NCI-H345 treated with DMSO at 0.1 percent for 48 hours (cell line): ENCODE measurements around the gene NFKBIZ.

ENCODE experiments used
- DNase-seq: peaks from one replicate; lab custom pipeline; 2025; ENCODE audit not compliant: unreplicated experiment; lab: John Stamatoyannopoulos, UW

NFKBIZ gene

DNA sequence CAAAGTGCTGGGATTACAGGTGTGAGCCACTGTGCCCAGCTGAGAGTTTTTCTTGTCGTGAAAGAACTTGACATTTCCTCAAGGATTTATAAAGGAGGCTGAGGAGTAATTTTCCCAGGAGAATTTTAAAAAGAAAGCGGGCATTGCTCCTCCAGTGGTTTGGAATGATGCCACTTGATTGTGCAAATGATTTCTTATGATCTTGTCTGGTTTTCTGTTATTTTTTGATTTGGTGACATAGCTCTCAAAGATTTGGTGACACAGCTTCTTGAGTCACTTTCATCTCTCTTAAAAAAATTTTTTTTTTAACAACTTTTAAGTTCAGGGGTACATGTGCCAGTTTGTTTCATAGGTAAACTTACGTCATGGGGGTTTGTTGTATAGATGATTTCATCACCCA lies 24.6 kb upstream of the NFKBIZ start:
- no peak for DNase-seq

DNA sequence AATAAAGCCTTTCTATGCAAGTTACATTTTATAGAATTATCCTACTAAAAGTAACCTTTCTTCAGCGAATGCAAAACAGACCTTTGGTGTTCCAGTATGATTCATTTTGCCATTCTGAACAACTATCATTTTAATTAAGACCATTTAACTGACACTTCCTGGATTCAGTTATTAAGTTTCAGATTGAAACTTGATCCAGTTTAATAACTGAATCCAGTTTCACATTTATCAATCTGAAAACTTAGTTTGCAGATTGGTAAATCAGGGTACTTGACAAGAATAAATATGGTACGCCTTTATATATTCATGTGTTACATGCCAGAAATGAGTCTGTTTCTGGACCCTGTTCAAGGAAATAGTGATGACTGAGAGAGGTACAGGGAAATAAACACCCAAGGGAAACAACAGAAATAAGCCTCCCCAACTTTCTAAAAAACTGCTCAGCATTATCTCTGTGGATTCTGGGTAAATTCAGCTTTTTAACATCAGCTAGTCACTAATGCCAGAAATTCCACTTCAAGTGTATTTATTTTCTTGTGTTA lies 23.3 kb upstream of the NFKBIZ start:
- no peak for DNase-seq

DNA sequence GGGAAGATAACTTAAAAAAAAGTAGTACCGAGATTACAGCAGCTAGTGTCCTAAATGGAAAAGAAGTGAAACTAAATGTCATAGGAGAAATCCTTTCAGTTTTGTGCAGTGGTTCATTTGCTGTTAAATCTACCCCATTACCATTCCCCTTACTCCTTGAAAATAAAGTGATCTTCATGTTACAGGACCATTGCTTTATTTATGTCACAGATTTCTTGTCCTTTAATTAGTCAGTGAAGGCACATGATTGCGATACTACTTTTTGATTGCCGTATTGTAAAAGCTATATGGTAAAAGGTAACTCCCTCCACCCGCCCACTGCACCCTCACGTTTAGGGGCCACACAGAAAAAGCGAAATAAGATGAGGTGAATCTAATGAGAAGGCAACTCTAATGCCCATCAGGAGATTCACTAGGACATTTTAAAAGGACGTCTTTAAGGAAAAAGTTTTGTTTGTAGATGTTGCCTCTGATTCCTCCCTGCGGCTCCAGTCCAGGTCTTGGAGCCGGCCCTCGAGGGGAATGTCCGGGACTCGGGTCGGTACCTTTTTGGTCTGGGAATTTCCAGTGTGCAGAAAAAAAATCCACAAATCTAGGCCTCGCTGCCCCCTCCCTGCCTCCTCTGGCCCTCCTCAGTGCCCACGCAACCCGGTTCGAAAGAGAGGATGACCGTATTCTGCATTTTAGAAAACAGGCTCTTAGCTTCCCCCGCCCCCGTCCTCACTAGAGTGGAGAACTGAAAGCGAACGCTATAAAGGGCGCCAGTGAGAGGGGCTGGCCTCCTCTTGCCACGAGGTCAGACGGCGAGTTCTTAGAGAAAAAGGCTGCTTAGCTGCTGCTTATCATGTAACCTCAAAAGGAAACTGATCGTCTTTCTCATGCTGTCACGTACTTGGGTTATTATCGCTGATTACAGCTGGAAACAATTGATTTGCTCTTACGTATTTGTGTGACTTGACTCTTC lies 21.8 kb upstream of the NFKBIZ start:
- DNase-seq: no peak

DNA sequence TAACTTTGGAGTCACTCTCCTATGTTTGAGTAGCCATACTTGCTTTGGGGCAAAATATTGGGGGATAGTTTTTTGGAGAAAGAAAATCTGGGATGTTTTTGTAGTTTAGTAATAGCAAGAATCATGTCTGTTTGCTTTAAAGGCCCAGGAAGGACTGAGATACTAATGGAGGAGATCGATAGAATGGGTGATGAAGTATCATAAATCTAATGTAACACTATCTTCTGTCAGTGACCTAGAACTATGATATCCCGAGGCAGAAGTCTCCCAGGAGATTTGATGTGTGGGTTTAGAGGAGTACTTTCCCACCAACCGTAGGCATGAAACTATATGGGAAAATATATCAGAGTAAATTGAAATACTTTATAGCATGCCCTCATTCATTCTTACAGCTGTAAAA lies 21.0 kb upstream of the NFKBIZ start:
- DNase-seq: no peak

DNA sequence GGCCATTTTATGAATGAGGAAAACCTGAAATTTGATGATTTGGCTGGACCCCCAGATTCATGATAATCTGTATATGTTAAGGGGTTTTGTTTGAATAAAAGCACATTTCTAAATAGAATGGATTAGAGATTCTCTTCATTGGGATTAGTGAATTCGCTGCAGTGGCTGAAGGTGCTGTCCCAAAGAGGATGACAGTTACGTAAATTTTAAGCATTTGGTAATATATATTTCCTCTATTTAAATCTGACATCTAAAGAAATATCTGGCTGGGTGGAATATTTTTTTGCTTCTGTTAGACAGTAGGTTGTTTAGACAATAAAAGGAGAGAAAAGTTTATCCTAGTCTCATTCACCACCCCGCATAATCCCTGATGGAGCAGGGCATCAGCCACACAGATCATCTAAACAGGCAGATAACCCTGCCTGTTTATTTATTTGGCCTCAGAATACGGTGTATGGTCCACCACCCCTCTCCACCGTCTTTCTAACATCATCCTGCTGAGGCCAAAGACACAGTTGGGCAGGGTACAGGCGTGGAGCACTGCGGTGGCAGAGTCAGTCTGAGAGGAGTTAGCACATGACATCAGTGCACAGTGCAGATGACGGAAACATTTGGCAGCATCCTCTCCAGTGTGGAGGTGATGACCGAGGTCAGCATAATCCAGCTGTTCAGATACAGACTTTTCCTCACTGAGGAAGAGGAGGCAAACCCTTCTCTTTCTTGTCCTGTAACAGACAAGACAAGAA lies 20.4 kb upstream of the NFKBIZ start:
- no peak for DNase-seq

DNA sequence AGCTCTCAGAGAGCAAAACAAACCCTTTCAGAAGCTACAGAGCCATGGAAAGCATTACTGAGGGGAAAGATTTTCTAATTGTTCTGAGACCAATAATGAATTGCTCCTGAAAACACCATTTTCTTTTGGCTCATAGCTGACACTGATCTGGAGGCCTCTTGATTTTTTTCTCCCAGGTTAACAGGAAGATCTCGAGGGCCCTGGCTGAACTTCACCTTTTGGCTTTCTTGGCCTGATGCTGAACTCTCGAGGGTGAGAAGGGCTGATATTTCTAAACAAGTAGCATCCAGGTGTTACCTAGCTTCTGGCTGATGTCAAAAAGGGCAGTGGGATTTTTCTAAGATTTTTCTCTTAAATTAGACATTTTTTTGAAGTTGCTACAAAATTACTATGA lies 19.9 kb upstream of the NFKBIZ start:
- DNase-seq: no peak

DNA sequence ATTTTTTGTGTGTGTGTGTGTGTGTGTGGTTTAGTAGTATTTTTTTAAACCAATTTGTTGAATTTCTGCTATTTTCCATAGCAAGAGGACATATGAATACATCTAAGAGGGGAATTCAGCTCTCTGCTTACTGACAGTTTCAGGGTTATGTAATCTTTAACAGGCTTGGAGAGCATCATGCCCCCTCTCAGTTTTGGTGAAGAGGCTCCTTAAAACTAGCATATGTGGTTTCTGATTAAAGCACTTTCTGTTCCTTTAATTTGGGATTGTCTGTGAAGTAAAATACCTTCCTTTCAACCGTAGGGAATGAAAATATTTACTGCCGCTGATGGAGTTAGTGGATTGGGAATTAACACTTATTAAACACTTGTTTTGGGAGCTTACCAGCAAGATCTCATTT lies 19.4 kb upstream of the NFKBIZ start:
- DNase-seq: no peak

DNA sequence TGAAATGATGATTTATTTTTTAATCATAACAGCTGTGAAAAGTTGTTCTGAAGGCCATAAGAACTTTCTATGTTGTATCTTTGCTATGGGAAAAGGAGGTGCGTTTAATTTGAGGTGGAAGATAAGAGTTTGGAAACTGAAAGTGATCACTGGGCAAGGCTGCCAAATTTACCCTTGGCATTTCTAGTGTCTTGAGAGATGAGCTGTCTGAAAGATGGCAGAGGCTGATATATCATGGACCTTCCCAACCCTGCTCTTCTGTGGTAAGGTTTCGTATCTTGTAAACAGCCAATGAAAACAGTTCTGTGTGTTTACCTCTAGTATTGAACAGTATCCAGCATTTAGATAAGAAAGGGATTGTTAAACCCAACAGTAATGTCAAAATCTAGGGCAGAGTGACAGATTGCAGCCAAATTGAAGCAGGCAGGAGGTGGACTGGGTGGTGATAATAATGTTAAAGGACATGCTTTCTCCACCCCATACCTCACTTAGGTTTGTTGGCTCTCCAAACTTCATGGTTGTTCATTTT lies 15.8 kb upstream of the NFKBIZ start:
- no peak for DNase-seq

DNA sequence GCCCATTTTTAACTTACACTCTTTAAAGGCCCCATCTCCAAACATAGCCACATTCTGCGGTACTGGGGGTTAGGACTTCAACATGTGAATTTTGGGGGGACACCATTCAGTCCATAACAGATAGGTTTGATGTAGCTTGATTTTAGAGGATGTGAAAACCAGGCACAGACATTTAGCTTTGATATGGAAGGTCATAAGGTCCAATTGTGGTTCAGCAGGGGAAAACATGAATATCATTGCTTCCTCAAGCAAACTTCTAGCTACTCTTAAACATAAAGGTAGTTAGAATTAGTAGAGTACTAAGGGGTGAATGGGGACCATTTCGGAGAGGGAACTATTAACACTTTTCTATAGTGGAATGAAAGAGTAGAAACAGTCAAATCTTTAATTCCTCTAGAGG lies 13.6 kb upstream of the NFKBIZ start:
- no peak for DNase-seq

DNA sequence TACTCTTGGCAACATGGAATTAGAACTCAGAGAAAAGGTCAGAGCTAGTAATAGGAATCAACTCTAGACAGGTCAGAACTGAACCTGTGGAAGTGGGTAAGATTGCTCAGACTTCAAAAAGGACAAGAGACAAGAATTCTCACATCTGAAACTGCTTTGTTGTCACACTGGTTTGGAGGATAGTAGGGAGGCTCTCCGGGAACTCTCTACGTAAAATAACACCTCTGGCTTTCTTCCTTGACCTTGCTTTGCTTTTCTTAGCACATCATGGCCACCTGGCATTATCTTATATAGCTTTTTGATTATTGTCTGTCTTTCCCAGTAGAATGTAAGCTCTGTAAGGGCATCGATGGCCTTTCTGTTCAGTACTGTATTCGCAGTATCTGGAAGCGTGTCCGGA lies 13.2 kb upstream of the NFKBIZ start:
- no peak for DNase-seq

DNA sequence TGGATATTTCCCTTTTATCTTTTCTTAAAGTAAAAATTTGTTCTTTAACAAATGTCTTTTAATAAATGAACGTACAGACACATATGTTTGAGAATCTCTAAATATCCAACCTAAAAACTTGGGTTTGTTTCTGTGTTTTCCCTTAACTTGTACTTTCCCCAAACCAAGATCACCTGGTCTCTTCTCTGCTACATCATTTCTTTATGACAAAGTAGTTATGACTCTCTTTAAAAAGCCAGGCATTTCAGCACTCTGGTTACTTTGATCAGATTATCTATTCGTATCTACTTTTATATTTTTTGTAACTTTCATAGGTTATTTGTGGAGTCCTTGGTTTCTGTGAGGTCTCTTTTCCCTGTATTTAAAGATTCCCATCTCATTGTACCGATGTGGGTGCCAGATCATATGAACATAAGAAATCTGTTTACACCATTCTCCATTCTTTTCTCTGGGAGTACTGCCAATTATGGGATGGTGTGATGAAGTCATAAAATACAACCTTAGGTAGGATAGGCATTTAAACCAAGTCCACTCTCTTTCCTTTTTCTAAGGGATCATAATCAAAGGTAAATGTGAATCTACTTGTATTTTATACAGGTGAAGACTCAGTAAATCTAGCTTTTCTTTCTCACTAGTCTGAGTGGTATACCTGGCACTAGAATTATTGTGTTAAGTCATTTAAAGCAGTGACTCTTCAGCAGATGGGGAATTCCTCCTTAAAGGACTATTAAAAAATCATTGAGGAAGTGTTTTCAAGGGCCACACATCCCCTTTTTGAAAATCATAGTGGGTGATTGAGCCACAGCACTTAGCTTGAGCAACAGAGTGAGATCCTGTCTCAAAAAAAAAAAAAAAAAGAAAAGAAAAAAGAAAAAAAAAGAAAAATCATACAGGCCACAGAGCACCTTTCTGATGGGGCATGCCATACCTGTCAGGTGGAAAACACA lies 12.4 kb upstream of the NFKBIZ start:
- DNase-seq: no peak

DNA sequence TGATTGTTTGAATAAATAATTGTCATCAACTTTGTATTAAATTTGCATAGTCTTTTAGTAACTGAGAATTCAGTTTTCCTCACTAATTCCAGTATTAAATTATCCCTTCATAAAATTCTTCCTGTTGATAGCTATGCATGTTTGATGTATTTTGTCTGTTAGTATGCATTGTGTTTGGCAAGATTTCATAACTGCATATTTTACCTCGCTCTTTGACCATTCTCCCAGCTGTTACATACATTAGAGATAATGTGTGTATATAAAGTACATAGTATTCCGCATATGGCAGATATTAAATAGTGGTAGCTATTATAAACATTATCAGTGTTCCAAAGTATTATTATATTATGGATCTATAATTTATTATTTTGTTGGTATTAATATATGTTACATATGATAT lies 10.6 kb upstream of the NFKBIZ start:
- no peak for DNase-seq

DNA sequence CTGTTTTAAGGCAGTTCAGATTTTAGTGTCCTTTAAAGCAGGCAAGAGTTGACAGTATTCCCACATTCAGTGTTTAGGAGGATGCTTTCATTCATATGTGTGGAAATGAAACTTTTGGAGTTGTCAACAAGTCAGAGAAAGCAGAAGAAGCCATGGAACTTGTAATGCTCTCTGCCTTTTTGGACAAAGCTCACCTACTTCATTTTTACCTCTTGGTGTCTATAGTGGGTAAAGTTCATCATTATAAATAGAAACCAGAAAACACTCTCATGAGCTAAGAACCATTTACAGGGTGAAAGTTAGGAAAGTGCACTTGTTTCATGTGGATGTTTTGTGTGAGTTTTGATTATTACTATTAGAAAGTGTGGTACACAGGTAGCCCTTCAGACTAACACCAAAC lies 9.2 kb upstream of the NFKBIZ start:
- no peak for DNase-seq

DNA sequence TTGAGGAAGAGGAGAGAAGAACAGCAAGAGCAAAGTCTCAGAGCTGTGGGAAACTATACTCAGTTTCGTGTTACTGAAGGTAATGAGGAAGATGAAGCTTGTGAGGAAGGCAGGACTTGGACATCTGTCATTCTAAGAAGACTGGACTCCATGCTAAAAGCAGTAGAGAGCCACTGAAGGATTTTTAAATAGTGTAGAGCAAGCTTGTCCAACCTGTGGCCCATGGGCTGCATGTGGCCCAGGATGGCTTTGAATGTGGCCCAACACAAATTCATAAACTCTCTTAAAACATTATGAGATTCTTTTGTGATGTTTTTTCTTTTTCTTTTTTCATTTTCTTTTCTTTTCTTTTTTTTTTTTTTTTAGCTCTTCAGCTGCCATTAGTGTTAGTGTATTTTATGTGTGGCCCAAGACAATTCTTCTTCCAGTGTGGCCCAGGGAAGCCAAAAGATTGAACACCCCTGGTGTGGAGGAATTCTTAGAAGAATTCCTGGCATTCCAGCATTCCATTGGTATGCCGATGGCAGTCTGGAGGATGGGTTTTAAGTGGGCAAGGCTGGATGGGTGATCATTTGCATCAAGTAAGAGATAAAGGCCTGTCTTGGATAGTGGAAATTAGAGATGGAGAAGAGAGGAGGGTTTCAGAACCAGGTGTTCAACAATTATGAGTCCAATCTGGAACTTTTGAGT lies 6.9 kb upstream of the NFKBIZ start:
- no peak for DNase-seq

DNA sequence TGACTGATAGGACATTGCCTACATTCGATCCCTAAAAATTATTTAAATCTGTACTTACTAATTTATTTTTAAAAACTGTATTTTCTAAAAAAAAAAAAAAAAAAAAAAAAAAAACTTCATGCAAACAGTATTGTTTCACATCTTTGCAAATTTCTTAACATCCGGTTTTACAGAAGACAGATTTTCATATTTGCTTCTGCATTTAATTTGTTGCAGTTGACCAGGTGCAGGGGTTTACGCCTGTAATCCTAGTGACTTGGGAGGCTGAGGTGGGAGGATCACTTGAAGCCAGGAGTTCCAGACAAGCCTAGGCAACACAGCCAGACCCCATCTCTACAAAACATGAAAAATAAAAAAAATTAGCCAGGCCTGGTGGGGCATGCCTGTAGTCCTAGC lies 6.4 kb upstream of the NFKBIZ start:
- no peak for DNase-seq

DNA sequence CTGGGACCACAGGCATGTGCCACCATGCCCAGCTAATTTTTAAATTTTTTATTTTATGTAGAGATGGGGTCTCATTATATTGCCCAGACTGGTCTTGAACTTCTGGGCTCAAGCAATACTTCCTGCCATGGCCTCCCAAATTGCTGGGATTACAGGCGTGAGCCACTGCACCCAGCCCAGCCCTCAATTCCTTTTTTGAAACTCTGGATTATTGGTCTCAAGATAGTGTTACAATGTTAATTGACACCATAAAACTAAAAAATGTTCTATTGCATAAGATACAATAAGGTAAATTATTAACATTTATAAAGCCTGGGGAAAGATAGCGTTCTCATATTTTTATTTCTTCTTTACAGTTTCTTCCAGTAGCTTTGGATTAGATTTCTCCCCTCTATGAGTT lies 3.9 kb upstream of the NFKBIZ start:
- no peak for DNase-seq

DNA sequence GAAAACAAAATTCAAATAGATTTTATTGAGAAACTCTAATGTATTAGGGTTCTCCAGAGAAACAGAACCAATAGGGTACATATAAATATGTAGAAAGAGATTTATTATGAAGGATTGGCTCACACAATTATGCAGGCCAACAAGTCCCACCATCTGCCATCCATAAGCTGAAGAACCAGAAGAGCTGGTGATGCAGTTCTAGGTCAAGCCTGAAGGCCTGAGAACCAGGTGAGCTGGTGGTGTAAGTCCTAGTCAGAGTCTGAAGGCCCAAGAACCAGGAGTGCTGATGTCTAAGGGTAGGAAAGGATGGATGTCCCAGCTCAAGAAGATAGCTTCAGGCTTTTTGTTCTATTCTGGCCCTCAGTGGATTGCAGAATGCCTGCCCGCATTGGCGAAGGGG lies 2.6 kb upstream of the NFKBIZ start:
- no peak for DNase-seq

DNA sequence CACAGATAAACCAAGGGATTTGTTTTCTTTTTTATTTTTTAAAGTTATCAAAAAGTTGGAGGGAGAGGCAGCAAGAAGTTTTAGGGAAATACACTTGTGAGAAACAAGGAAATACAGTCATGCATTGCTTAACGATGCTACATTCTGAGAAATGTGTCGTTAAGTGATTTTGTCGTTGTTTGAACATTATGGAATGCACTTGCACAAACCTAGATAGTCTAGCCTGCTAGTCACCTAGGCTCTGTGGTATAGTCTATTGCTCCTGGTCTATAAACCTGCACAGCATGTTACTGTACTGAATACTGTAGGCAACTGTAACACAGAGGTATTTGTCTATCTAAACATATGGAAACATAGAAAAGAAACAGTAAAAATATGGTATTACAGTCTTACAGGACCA lies 2.0 kb upstream of the NFKBIZ start:
- DNase-seq: no peak

DNA sequence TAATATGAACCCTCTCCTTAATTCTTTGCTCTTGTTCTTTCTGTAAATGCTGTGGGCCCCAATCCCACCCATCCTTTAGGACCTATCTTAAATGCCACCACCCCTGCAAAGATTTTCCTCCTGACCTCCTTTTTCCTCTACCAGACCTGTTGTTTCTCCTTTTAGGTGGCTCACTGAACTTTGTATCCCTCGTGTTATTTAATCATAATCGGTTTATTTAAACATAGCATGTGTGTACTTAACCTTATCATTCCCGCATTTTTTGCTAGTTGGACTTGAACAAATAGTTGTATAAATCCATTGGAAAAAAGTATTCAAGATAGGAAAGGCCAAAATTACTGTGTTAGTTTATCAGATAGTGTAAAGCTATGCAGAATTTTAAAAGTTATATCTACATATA lies 988 bp upstream of the NFKBIZ start:
- DNase-seq: no peak

DNA sequence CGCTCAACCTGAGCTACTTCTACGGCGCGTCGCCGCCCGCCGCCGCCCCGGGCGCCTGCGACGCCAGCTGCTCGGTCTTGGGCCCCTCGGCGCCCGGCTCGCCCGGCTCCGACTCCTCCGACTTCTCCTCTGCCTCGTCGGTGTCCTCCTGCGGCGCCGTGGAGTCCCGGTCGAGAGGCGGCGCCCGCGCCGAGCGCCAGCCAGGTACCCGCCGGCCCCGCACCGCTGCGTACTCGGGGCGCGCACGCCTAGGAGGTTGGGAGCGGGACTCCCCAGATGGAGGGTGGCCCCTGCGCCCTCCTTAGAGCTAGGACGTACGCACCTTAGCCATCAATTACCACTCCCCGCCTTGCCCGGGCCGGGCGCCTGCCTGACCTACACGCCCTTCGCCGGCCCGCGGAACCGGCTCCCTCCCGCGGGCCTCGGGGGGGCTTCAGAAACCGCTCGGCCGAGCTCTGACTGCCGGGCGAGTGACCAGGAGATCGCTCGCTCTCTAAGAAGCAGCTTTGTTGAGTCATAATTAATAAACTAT lies 466 bp downstream of the NFKBIZ start:
- no peak for DNase-seq
